Endothelial cell (in vitro differentiated cells): ENCODE results near the gene FBXL22. TPM values are rescaled to one million over a fixed set of nuclear protein-coding genes. Genes with fewer than 3 reads are reported as not detected.

Experiments used
- DNase-seq: peaks from one replicate; pipeline ENCODE4 v3.0.0; 2021; ENCODE audit warnings: low spot score
- H3K27ac Mint-ChIP-seq: one replicate; pipeline ENCODE4 v1.8.0; 2021; ENCODE audit warnings: mixed read lengths, inconsistent platforms; ENCODE audit not compliant: unreplicated experiment
- H3K27me3 Mint-ChIP-seq: one replicate; pipeline ENCODE4 v1.8.0; 2021; ENCODE audit warnings: mild to moderate bottlenecking, moderate library complexity, mixed read lengths, inconsistent platforms; ENCODE audit not compliant: unreplicated experiment
- H3K36me3 Mint-ChIP-seq: one replicate; pipeline ENCODE4 v1.8.0; 2021; ENCODE audit warnings: mild to moderate bottlenecking, low read depth, mixed read lengths, inconsistent platforms; ENCODE audit not compliant: unreplicated experiment
- H3K4me1 Mint-ChIP-seq: one replicate; pipeline ENCODE4 v1.8.0; 2021; ENCODE audit warnings: mild to moderate bottlenecking, mixed read lengths, inconsistent platforms; ENCODE audit not compliant: unreplicated experiment
- H3K4me3 Mint-ChIP-seq: one replicate; pipeline ENCODE4 v1.8.0; 2021; ENCODE audit warnings: mild to moderate bottlenecking, mixed read lengths, inconsistent platforms; ENCODE audit not compliant: unreplicated experiment
- H3K9me3 Mint-ChIP-seq: one replicate; pipeline ENCODE4 v1.8.0; 2021; ENCODE audit warnings: mixed read lengths, inconsistent platforms; ENCODE audit not compliant: unreplicated experiment
- total RNA-seq: library from RNA; stranded (reverse); fragmentation: NEBNext Ultra II Directional; extraction: Animal tissue kit (Norgen Biotek cat#: 25700); gene quantifications from one replicate; pipeline ENCODE4 v1.2.1, GENCODE V29; 2021; ENCODE audit not compliant: unreplicated experiment
- TF ChIP-seq, protein P1 (sequence below): fragments of 200-600 bp; sonication (generic); IDR thresholded peaks from one replicate; pipeline ENCODE4 v1.5.0; 2021; ENCODE audit warnings: antibody characterized with exemption; ENCODE audit not compliant: unreplicated experiment

FBXL22 gene
- total RNA-seq, 1 donor from 2014 or later = 0.31 TPM

DNA sequence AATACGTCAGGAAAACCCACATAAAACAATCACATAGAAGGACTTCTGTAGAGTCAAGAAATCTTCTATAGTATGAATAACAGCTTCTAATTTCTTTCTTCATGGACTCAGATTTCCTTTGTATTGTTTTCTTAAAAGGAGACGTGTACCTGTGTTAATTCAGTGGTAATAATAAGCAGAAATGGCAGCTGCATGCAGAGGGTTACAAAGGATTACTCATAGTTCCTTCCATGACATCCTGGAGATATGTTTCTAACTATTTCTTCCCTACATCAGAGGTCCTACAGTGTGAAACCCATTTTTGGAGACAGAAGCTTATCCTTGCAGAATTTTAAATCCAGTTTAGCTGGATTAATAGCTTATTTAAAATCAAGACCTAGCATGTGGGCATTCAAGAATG is 36.1 kb downstream of the FBXL22 start:
- Mint-ChIP-seq H3K9me3 (no peaks in the 10 kb centered on the region), H3K4me3 (no peak overlapping the region), H3K27ac (no peak overlapping the region), H3K27me3 (peaks cover 3% of the 10 kb centered on the region), H3K4me1 (no peaks in the 10 kb centered on the region), H3K36me3 (peaks cover 55% of the 10 kb centered on the region)
- TF ChIP-seq, protein P1, sequence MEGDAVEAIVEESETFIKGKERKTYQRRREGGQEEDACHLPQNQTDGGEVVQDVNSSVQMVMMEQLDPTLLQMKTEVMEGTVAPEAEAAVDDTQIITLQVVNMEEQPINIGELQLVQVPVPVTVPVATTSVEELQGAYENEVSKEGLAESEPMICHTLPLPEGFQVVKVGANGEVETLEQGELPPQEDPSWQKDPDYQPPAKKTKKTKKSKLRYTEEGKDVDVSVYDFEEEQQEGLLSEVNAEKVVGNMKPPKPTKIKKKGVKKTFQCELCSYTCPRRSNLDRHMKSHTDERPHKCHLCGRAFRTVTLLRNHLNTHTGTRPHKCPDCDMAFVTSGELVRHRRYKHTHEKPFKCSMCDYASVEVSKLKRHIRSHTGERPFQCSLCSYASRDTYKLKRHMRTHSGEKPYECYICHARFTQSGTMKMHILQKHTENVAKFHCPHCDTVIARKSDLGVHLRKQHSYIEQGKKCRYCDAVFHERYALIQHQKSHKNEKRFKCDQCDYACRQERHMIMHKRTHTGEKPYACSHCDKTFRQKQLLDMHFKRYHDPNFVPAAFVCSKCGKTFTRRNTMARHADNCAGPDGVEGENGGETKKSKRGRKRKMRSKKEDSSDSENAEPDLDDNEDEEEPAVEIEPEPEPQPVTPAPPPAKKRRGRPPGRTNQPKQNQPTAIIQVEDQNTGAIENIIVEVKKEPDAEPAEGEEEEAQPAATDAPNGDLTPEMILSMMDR = no peak
- no peak for DNase-seq

DNA sequence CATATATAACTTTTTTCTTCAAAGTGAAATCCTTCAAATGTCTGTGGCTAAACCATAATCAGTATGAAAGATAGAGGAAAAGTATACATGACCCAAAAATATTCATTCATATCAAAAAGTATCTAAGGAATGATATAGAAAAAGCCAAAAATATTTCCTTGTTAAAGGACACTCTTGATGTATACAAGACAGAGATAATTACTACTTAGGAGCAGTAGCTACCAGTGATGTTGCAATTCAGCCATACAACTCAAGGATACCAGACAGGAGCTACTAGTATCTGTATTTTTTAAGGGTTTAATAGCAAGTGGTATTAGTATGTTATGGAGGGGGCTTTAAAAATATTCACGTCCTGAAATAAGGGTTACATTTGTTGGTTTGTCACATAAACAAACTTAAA is 37.0 kb downstream of the FBXL22 start:
- H3K4me3 Mint-ChIP-seq = no peak overlapping the region
- no peaks in the 10 kb centered on the region for H3K9me3 Mint-ChIP-seq
- no peak for DNase-seq
- H3K27ac Mint-ChIP-seq = no peak overlapping the region
- peaks cover 53% of the 10 kb centered on the region for H3K36me3 Mint-ChIP-seq
- H3K4me1 Mint-ChIP-seq = no peaks in the 10 kb centered on the region
- TF ChIP-seq, protein P1 = no peak
- H3K27me3 Mint-ChIP-seq = peaks cover 3% of the 10 kb centered on the region

DNA sequence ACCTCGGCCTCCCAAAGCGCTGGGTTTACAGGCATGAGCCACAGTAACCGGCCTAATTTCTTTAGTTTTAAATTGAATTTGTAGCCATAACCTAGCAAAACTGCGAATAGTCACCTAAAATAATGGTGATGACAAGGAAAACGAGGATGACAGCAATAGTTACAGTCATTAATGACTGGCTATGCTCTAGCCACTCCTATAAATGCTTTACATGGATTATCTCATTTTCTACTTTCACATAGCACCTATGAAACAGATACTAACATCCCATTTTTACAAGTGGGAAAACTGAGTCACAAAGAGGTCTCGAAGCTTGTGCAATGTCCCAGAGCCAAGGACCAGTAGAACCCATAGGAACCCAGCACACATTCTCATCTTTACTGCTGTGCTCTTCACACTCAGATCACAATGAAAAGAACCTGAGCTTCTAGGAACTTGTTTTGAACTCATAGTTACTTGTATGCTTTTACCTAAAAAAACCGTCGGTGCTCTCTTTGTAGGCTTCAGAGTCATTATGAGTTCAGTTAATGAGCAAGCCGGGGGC is 39.4 kb downstream of the FBXL22 start:
- Mint-ChIP-seq H3K9me3 (no peaks in the 10 kb centered on the region), H3K4me3 (no peak overlapping the region), H3K27me3 (peaks cover 3% of the 10 kb centered on the region), H3K27ac (no peak overlapping the region), H3K4me1 (no peaks in the 10 kb centered on the region), H3K36me3 (peaks cover 36% of the 10 kb centered on the region)
- no peak for DNase-seq
- TF ChIP-seq, protein P1 = no peak

DNA sequence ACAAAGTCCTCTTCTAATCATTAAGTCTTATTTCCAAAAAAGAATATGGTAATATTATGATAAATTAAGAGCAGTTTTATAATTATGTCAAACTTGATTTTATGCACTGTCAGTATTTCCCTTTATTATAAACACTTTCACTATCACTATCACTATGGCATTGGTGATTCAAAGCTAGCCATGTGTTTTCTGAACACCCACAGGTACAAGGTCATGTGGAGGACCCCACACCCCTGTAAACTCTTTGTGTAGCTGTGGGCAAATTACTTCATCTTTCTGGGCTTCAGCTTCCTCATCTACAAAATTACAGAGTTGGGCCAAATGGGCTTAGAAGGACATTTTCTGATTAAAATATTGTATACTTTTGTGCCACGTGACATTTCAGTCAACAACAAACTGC is 41.7 kb downstream of the FBXL22 start:
- TF ChIP-seq, protein P1 = no peak
- Mint-ChIP-seq H3K4me1 (no peaks in the 10 kb centered on the region), H3K27me3 (peaks cover 4% of the 10 kb centered on the region), H3K4me3 (no peak overlapping the region), H3K36me3 (peaks cover 18% of the 10 kb centered on the region), H3K27ac (no peak overlapping the region), H3K9me3 (no peaks in the 10 kb centered on the region)
- no peak for DNase-seq

DNA sequence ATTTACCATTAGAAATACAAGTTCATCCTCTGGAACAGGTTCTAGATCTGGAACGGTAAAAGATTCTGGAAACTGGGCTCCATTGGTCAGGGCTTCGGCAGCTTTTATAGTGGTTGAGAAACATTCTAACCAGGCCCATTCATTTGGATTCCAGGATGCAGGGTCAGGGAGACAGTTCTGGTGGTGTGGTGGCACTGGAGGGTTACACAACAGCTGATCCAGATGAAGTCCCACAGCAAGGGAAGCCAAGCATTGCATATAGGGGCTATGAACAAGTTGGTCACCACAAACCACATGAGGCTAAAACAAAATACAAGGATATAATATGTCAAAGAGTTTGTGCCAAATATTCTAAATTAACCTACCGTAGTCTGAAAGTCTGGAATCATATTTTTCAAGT is 43.0 kb downstream of the FBXL22 start:
- no peak overlapping the region for H3K27ac Mint-ChIP-seq
- no peak overlapping the region for H3K4me3 Mint-ChIP-seq
- peaks cover 10% of the 10 kb centered on the region for H3K36me3 Mint-ChIP-seq
- TF ChIP-seq, protein P1 = no peak
- DNase-seq = no peak
- no peaks in the 10 kb centered on the region for H3K4me1 Mint-ChIP-seq
- H3K9me3 Mint-ChIP-seq = no peaks in the 10 kb centered on the region
- peaks cover 4% of the 10 kb centered on the region for H3K27me3 Mint-ChIP-seq

Other genes with a start within 250 kb of the FBXL22 start
- 0.44 TPM for gene CA12, start 215.5 kb upstream of the FBXL22 start, total RNA-seq
- 33.5 TPM for gene USP3, start 92.8 kb upstream of the FBXL22 start, total RNA-seq
- gene HERC1, start 236.6 kb downstream of the FBXL22 start, total RNA-seq = 125 TPM